Nucleus accumbens (tissue), 56 donors: ENCODE measurements around the gene CLDN4.

Experiments used
- DNase-seq, 56 donors: peaks; one replicate each; lab custom pipeline; 2025; lab: John Stamatoyannopoulos, UW

Gene CLDN4

DNA sequence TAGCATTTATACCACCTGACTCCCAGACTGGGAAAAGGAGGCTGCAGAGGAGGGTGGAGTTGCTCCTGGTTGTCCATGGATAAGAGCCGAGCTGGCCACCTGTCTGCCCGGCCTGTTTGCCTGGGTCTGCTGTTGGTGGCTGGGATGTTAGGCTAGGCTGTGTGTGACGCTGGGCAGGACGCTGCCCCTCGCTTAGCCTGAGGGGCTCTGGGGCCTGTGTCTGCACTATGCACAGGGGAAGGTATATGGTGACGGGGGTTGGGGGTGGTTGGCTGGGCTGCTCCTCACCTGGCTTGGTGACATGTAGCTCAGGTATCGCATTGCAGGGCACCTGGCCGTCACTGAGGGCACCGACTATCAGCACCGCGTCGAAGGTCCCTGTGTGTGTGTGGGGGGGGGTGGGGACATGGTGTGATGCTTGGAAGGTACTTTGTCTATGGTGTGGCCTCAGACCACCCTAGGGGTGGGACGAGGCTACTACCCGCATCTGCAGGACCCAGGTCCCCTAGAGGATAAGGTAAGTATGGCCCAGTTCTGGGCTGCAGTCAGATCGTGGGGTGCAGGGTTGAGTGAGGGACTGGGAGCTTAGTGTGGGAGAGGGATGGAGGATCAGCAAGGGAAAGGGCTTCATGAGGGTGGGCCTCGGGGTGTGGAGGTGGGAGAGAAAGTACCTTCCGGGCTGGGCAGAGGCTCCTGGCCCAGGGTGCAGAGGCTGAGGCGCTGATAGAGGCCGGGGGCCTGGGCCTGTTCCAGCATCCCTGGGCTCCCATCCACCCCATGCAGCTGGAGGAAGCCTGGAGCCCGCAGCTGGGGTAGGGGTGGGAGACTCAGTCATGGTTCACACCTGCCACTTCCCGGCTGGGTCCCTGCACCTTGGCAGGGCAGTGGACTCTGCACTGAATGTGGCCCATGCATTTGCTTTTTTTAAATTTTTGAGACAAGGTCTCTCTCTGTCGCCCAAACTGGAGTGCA lies 9.2 kb downstream of the CLDN4 start:
- DNase-seq = no peak

DNA sequence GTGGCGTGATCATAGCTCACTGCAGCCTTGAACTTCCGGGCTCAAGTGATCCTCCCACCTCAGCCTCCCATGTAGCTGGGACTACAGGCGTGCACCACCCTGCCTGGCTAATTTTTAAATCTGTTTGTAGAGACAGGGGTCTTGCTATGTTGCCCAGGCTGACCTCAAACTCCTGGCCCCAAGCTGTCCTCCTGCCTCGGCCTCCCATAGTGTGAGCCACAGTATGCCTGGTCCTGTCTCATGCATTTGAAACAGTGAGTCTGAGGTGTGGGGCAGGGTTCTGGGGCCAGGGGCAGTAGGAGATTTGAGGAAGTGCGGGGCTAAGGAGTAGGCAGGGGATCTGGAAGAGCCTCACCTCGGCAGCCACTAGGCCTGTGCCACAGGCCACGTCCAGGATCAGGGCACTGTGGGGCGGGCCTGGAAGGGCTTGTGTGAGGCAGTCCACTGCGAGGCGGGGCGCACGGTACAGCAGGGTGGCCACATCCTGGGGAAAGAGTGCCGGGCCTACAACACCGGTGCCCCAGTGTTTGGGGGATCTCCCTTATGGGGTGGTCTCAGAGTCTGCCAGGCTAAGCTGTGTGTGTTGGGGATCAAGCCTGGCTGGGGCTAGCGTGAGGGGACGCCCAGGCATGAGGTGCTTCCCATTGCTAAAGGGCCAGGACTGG lies 10.1 kb downstream of the CLDN4 start:
- no peak for DNase-seq

- DNase-seq = no peak
These were observed 10.9 kb downstream of the CLDN4 start for GRCh38 chr7:73841689-73842066.

DNA sequence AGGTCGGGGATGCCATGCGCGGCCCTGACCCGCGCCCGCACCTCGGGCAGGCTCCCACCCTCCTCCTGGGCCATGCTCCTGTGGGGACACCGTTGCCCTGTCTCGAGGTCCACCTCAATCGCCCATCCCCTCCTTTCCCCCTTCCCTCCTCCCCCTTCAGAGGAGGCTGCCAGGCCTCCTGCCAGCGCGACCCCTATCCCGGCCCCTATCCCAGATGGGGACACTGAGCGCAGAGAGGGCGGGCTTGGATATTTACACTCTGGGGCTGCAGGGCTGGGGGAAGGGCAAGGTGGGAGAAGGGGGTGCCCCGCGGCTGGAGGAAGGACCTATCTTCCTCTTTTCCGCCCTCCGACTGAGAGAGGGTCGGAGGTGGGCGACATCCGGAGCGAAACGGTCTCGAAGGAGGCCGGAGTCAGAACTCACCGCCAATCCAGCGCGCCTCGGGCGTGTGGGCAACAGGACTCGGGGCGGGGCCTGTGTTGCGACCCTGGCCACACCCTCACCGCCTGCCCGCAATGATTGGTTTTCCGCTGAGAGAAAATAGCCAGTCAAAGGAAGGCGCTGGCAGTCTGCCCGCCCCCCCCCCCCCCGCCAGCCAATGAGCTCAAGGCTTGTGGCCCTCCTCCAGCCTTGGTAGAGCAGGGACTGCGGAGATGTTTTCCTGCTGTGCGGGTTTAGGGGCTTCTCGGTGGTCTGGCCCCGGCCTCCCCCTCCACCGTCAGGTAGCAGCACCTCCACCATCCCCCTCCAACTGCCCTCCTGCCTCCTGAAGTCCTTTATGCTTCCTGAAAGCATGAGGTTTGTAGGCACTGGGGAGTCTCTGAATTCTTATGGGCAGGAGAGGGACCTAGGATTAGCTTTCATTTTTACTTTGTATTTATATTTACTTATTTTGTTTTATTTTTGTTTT lies 11.5 kb downstream of the CLDN4 start, which contains the start of gene METTL27:
Gene METTL27 (minus strand): TSS at position 450 of the 910 bp plus-strand sequence. CDS start 376 bp downstream, at position 74.
- DNase-seq = peak; percentile 32 to 96 (median 86)

GRCh38 chr7:73844131-73844547 lies 13.3 kb downstream of the CLDN4 start:
- no peak for DNase-seq

DNA sequence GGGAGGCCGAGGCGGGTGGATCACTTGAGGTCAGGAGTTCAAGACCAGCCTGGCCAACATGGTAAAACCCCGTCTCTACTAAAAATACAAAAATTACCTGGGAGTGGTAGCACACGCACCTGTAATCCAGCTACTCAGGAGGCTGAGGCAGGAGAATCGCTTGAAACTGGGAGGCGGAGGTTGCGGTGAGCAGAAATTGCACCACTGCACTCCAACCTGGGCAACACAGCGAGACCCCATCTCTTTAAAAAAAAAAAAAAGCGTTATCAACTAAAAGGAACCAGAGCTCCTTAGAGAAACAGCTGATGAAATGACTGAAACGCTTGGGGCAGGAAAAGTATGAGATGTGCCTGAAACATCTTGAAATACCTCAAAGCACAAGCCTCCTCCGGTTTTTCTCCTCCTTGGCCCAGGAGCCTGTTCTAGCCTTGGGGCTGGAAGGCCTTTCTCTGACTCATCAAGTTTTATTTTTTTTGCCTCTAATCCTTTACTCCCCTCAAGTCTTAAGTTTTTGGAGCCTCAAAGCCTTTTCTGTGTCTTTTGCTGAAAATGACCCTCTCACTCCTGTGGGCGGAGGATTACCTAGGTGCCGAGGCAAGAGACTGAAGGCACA lies 14.2 kb downstream of the CLDN4 start:
- DNase-seq = no peak

- peak in 2 of 56 donors; percentile 6 to 10 for DNase-seq
These were observed 15.0 kb downstream of the CLDN4 start for GRCh38 chr7:73845701-73846195.

GRCh38 chr7:73847941-73848723 lies 17.3 kb downstream of the CLDN4 start:
- DNase-seq = no peak

GRCh38 chr7:73850781-73851207 lies 20.0 kb downstream of the CLDN4 start:
- no peak for DNase-seq

- no peak for DNase-seq
These were observed 20.9 kb downstream of the CLDN4 start for GRCh38 chr7:73851410-73852338.

DNA sequence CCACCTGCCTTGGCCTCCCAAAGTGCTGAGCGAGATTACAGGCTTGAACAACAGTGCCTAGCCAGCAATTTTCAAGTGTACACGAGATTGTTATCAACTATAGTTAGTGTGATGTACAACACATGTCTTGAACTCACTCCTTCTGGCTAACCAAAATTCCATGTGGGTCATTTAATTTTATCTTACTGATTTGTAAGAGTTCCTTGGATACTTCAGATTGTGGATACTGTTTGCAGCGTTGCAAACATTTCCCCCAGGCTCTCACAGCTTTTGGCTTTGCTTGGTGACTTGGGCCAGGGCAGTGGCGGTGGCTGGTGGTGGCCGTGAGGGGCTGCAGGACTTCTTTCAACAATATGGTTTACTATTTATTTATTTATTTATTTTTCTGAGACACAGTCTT lies 21.7 kb downstream of the CLDN4 start:
- no peak for DNase-seq

- no peak for DNase-seq
These were observed 26.1 kb downstream of the CLDN4 start for GRCh38 chr7:73856941-73857340.

DNA sequence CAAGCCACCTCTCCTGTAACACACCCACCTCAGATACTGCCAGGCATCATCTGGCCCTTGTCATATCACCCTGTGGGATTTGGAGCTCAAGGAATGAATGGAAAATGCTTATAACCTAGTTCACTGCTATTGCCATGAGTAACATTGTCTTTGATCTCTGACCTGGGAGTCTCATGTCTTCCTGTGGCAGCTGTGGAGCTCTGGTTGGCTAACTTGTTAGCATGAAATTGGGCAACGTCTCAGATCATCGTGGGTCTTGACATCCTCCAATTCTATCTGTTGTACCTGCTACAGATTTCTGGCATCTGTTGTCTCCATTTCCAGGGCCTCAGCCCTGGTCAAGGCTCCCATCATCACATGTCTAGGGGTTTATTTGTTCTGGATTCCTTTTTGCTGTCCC lies 28.0 kb downstream of the CLDN4 start:
- no peak for DNase-seq

DNA sequence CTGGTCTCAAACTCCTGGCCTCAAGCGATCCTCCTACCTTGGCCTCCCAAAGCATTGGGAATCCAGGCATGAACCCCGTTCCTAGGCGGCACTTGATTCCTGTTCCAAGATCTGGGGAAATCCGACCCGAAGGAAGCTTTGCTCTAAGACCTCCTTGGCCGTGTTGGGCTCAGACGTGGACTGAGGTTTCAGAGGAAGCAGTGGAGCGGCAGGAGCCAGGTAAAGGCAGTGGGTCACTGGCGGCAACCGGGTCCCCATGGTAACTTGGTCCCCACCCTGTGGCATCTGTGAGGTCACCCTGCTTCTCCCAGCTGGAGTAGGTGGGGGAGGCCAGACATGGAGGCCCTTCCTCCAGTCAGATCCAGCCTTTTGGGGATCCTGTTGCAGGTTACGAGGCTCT lies 30.1 kb downstream of the CLDN4 start, which contains the start of gene TMEM270:
Gene TMEM270 (plus strand): TSS at position 301 of the 400 bp plus-strand sequence. CDS start 36 bp downstream, at position 337.
- no peak for DNase-seq

DNA sequence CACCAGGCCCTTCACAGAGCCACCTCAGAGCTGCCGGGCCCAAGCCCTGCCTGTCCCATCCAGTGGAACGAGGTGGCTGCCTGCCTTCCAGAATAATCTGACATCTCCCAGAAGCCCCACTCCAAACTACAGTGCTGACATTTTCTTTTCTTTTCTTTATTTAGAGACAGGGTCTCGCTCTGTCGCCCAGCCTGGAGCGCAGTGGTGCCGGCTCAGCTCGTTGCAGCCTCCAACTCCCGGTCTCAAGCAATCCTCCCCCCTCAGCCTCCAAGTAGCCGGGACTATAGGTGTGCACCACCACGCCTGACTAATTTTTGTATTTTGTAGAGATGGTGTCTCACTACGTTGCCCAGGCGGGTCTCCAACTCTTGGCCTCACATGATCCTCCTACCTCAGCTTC lies 30.5 kb downstream of the CLDN4 start:
- no peak for DNase-seq

- no peak for DNase-seq
These were observed 34.4 kb downstream of the CLDN4 start for GRCh38 chr7:73864981-73865711.
